ENCODE data around the gene AIDA. TPM values are rescaled to one million over a fixed set of nuclear protein-coding genes. Genes with fewer than 3 reads are reported as not detected.

The AIDA gene, protein sequence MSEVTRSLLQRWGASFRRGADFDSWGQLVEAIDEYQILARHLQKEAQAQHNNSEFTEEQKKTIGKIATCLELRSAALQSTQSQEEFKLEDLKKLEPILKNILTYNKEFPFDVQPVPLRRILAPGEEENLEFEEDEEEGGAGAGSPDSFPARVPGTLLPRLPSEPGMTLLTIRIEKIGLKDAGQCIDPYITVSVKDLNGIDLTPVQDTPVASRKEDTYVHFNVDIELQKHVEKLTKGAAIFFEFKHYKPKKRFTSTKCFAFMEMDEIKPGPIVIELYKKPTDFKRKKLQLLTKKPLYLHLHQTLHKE
- total RNA-seq: 10 to 100 TPM; 54.3 to 61.6 TPM

- CTCF ChIA-PET: interaction anchor here (0.8 to 1.8 kb wide), 4 partner anchors 9 to 412 kb away, joined by 4 to 7 read pairs (median 5); no protein-coding TSS in a partner anchor
- Mint-ChIP-seq H3K9me3 (no peaks in the 10 kb centered on the region), H3K27me3 (no peaks in the 10 kb centered on the region), H3K4me3 (peak within 1 kb of the TSS; percentile 94), H3K4me1 (ENCODE audit: low read depth) (peaks cover 41% of the 10 kb centered on the region), H3K27ac (peak within 1 kb of the TSS; percentile 100), H3K36me3 (ENCODE audit: low read depth) (peaks cover 48% of the 10 kb centered on the region)
- ATAC-seq: peak; percentile 81
- peak; percentile 94 for DNase-seq
- intact Hi-C loops (cut with micrococcal nuclease): loop anchor here (5.0 to 10.0 kb wide), 2 partner anchors 55 to 248 kb away; no protein-coding TSS in a partner anchor
- TF ChIP-seq, protein P1, sequence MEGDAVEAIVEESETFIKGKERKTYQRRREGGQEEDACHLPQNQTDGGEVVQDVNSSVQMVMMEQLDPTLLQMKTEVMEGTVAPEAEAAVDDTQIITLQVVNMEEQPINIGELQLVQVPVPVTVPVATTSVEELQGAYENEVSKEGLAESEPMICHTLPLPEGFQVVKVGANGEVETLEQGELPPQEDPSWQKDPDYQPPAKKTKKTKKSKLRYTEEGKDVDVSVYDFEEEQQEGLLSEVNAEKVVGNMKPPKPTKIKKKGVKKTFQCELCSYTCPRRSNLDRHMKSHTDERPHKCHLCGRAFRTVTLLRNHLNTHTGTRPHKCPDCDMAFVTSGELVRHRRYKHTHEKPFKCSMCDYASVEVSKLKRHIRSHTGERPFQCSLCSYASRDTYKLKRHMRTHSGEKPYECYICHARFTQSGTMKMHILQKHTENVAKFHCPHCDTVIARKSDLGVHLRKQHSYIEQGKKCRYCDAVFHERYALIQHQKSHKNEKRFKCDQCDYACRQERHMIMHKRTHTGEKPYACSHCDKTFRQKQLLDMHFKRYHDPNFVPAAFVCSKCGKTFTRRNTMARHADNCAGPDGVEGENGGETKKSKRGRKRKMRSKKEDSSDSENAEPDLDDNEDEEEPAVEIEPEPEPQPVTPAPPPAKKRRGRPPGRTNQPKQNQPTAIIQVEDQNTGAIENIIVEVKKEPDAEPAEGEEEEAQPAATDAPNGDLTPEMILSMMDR (IDR thresholded peaks at IDR 0.05): no peak
- POLR2A ChIA-PET: interaction anchor here (0.6 to 2.4 kb wide), 9 partner anchors 9 to 69 kb away, joined by 3 to 23 read pairs (median 6); no protein-coding TSS in a partner anchor
Observed at GRCh38 chr1:222712253-222713090, at the start of gene AIDA, which contains the start of gene BROX. Gene AIDA, minus strand, starts transcription at chr1:222712491. Its CDS starts 174 bp downstream, at chr1:222712317. Gene BROX, plus strand, starts transcription at chr1:222712564. Its CDS starts 3,136 bp downstream, at chr1:222715700.

DNA sequence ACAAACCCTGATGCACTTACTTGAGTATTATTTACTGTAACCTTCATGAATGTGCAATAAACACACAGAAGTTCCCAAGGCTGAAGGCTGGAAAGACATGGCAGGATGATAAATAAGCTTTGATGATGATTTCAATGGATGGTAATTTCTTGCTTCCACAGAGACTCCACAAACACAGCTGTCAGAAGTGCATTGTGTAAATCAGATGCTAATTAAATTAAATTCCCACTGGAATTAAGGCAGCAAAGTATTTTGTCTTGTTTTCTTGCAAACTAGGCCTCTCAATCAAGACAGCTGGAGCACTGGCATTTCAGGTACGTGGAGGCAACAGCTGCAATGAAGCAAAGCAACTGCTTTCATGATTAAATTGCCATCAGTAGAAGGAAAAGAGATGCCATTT is 48.8 kb upstream of the AIDA start:
- Mint-ChIP-seq H3K27me3 (peaks cover 2% of the 10 kb centered on the region), H3K4me3 (no peak overlapping the region), H3K36me3 (ENCODE audit: low read depth) (no peaks in the 10 kb centered on the region), H3K9me3 (peaks cover 2% of the 10 kb centered on the region), H3K4me1 (ENCODE audit: low read depth) (no peaks in the 10 kb centered on the region), H3K27ac (no peak overlapping the region)
- ChIA-PET POLR2A (no interaction called here), CTCF (no interaction called here)
- TF ChIP-seq, protein P1 (IDR thresholded peaks at IDR 0.05): no peak
- DNase-seq (no peak), ATAC-seq (no peak)
- intact Hi-C loops (cut with micrococcal nuclease): no loop called here

GRCh38 chr1:222759451-222760035 is 47.3 kb upstream of the AIDA start:
- intact Hi-C loops (cut with micrococcal nuclease): no loop called here
- POLR2A ChIA-PET: no interaction called here

DNA sequence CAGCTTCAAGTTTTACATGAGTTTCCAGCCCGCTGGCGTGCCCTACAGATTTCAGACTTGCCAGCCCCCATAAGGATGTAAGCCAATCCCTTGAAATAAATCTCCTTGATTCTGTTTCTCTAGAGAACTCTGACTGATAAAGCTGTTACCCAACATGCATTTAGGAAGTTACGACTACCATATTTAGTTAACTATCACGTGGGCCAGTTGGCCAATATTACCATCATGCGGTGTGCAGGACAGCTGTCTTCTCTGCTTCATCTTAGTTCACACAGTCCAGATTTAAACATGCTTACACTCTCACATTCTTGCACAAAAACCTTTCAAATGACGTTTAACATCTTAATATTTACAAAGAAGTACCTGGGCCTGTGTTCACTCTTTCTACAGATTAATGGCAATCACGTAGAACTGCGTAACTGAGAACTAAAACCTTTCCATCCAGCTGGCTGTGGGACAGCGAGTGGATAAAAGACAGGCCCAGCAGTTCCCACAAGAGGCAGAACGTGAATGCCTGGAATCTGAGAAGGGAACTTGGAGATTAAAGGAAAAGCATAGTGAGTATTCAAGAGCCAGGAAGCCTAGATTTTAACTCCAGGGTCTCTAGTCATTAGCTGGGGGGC is 45.5 kb upstream of the AIDA start:
- H3K4me3 Mint-ChIP-seq: no peak overlapping the region
- CTCF ChIA-PET: interaction anchor here (0.9 kb wide), 1 partner anchor 332 kb away, joined by 3 read pairs; no protein-coding TSS in a partner anchor
- H3K27ac Mint-ChIP-seq: no peak overlapping the region
- no peak for DNase-seq
- no peak for ATAC-seq
- TF ChIP-seq, protein P1 (IDR thresholded peaks at IDR 0.05): no peak
- H3K36me3 Mint-ChIP-seq (ENCODE audit: low read depth): no peaks in the 10 kb centered on the region
- no peaks in the 10 kb centered on the region for H3K9me3 Mint-ChIP-seq
- no peaks in the 10 kb centered on the region for H3K4me1 Mint-ChIP-seq (ENCODE audit: low read depth)
- POLR2A ChIA-PET: no interaction called here
- intact Hi-C loops (cut with micrococcal nuclease): no loop called here
- peaks cover 2% of the 10 kb centered on the region for H3K27me3 Mint-ChIP-seq

More at GRCh38 chr1:222759451-222760035, 47.3 kb upstream of the AIDA start:
- no peaks in the 10 kb centered on the region for H3K4me1 Mint-ChIP-seq (ENCODE audit: low read depth)
- no peaks in the 10 kb centered on the region for H3K9me3 Mint-ChIP-seq
- H3K27ac Mint-ChIP-seq: no peak overlapping the region
- H3K36me3 Mint-ChIP-seq (ENCODE audit: low read depth): no peaks in the 10 kb centered on the region
- TF ChIP-seq, protein P1 (IDR thresholded peaks at IDR 0.05): no peak
- no peak overlapping the region for H3K4me3 Mint-ChIP-seq
- DNase-seq: no peak
- no peak for ATAC-seq
- peaks cover 2% of the 10 kb centered on the region for H3K27me3 Mint-ChIP-seq
- CTCF ChIA-PET: interaction anchor here (0.7 kb wide), 1 partner anchor 304 kb away, joined by 3 read pairs; no protein-coding TSS in a partner anchor
